Hepatocyte (in vitro differentiated cells): ENCODE measurements around the gene PHLDA3.

Experiments used
- CTCF ChIP-seq: fragments of 200-600 bp; sonication (generic); IDR thresholded peaks from 2 replicates; pipeline ENCODE4 v1.5.1; 2016; ENCODE audit warnings: antibody characterized with exemption, mild to moderate bottlenecking; ENCODE audit not compliant: poor library complexity
- EZH2phosphoT487 ChIP-seq: fragments of 200-600 bp; sonication (generic); IDR thresholded peaks from one replicate; pipeline ENCODE4 v1.6.1; 2018; ENCODE audit warnings: antibody characterized with exemption, mild to moderate bottlenecking, low read depth, moderate library complexity; ENCODE audit not compliant: unreplicated experiment, severe bottlenecking

- TF ChIP-seq CTCF (no peak), EZH2phosphoT487 (no peak)
Measured at GRCh38 chr1:201509601-201510374, 40.8 kb upstream of the PHLDA3 start.
